ENCODE measurements around the gene TREML2. TPM values are rescaled to one million over a fixed set of nuclear protein-coding genes. Genes with fewer than 3 reads are reported as not detected.

TREML2 gene
- total RNA-seq, 1 experiment from 2014 or later = not detected

DNA sequence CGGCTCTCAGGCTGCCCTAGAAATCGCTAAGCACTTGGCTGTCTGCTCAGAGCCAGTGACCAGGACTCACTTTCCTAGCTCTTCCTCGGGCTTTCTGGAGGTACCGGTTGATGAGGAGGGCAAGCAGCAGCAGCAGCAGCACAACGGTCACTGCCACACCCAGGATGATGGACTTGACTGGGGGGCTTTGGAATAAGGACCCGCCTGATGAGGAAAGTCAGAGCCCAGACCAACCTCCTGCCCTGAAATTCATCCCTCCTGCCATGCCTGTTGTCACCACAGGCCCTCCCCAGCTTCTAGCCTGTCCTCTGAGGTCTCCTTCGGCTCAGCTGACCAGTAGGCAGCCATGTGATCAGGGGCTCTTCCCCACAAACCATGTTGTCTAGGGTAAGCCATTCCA lies 16.2 kb downstream of the TREML2 start:
- in situ Hi-C loops (cut with HindIII; ENCODE audit: low pct_unique_long_range_greater_than_20kb, low sequenced_read_pairs) = no loop called here
- DNase-seq (ENCODE audit: low read depth) = no peak

DNA sequence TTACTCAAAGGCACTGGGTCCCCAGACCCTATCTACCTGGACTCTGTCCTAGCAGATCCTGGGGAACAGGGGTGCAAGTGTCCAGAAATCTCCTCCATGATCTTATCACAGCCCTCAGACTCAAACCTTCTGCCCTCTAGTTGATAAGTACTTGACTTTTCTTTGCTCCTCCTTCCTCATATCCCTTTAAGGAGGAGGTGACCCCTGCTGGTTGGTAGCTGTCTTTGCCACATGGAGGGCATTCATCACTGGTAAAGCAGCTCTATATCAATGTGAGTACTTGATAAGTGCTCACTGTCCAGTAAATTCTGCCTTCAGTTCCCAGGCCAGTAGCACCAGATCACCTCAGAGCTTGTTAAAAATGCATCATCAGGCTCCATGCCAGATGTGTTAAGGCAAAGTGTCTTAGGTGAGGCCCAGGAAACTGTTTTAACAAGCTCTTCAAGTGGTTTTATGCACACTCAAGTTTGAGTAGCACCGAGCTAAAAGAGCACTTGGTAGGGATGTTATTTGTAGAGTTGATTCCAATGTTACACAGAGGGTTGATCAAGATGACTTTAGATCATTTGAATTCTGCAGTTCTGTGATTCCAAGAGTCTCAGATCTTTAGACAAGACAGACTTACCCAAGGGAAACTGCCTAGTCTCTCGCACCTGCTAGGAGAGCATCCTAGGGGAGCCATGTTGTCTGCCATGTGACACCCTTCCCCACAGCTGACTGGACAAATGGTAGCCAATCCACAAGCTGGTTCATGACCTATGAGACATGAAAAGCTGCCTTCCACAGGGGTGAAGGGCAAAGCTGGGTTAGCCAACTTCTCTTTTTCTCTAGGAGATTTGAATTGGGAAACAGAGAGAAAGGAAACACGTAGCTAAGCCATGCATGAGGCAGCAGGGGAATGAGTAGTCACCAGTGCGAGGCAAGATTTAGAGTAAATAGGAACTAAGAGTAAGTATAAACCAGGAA lies 18.6 kb downstream of the TREML2 start:
- in situ Hi-C loops (cut with HindIII; ENCODE audit: low pct_unique_long_range_greater_than_20kb, low sequenced_read_pairs) = no loop called here

DNA sequence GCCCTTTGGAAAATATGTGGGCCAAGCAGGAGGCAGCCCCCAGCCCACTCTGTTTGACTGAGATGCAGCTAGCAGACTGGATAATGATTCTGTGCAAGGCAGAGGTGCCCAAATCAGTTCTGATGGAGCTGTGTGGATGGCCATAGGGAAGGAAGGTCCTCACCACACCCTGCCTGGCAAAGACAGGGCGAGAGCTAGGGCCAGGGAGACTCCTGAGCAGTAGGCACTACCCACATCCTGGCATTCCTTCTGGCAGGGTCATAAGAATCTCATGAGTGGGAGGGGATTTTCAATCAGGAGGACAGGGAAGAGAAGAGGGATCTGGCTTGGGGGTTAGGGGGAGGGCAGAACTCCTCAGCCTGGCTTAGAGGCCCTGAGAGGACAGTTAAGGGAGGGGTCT lies 19.4 kb downstream of the TREML2 start:
- DNase-seq (ENCODE audit: low read depth) = no peak
- in situ Hi-C loops (cut with HindIII; ENCODE audit: low pct_unique_long_range_greater_than_20kb, low sequenced_read_pairs) = no loop called here

More for the DNA sequence above, 18.6 kb downstream of the TREML2 start:
- DNase-seq (ENCODE audit: low read depth) = peak; percentile 50

DNA sequence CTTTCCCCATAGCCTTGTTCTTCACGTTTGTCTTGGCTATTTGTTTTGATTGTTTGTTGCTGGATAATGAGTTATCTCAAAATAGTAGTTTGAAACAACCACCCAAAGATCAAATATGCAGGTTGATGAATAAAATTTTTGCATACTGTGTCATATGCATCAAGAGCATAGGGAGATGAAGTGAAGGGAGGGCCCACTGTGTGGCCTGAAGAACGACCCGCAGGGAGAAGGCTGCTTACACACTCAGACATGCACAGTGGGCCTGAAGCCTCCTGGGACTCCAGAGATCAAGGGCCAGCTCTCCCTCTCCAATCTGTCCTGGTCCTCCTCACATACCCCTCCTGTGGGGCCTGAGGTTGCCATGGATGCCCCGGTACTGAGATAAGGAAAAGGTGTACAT lies 21.8 kb downstream of the TREML2 start:
- DNase-seq (ENCODE audit: low read depth) = no peak
- in situ Hi-C loops (cut with HindIII; ENCODE audit: low pct_unique_long_range_greater_than_20kb, low sequenced_read_pairs) = no loop called here

DNA sequence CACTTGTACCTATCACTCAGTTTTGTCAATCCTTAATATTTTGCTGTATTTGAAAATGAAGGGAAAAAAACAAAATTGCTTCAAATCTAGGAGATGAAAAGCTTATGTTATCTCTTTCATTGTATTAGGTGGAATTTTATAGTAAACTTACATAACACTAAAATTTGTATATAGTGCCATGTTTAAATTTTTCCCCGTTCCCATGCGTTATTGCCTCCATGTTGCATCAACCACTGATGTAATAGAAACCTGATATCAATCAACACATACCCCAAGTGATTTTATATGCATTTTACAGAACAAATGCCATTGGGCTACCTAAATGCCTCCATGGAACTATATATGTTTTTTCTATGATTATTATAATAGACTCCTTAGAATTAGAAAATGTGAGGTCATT lies 23.3 kb downstream of the TREML2 start:
- in situ Hi-C loops (cut with HindIII; ENCODE audit: low pct_unique_long_range_greater_than_20kb, low sequenced_read_pairs) = no loop called here

DNA sequence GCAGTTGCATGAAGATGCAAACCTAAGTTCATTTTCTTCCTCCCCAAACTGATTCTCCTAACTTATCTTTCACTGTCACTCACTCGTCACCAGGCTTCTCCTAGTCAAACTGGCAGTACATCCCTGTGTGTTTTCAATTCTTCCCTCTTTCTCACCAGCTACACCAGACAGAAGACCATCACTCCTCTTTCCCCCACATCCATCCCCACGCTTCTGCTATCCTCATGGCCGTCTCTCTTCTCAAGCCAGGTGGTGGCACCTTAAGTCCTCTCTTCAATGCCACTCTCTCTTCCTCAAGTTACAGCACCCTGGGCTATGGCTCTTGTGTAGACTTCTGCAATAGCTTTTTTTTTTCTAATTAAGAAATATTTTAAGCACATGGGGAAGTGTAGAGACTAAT lies 23.7 kb downstream of the TREML2 start:
- DNase-seq (ENCODE audit: low read depth) = no peak
- in situ Hi-C loops (cut with HindIII; ENCODE audit: low pct_unique_long_range_greater_than_20kb, low sequenced_read_pairs) = no loop called here

More for the DNA sequence above, 23.3 kb downstream of the TREML2 start:
- DNase-seq (ENCODE audit: low read depth) = no peak

DNA sequence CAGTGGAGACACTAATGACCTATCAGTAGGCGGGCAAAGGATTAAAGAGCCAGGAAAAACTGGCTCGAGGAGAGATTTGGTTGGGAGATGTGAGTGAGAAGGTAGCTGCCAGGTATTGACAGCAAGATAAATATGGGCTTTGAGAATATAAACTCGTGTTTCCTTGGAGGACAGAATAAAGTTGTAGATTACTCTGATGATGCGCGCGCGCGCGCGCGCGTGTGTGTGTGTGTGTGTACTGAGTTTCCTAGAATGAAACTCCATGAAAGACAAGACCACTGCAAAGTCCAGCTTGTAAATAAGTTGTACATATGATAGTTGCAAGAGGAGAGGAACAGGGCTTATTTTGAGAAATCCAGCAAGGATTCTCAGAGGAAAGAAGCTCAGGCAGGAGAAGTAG lies 24.8 kb downstream of the TREML2 start:
- in situ Hi-C loops (cut with HindIII; ENCODE audit: low pct_unique_long_range_greater_than_20kb, low sequenced_read_pairs) = no loop called here
- DNase-seq (ENCODE audit: low read depth) = no peak

DNA sequence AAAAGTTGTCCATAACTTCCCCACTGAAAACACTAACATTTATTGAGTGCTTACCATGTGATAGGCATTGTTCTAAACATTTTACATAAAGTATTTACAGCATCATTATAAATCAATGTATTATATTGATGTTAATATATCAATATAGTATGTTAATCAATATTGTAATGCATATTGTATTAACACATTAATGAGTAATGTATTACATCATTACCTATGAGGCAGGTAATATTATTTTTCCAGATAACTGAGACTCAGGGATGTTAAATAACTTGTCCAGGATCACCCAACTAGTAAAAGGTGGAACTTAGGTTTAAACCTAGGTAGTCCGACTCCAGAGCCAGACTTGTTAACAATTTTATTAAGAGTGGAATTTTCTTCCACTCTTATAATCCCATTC lies 25.9 kb downstream of the TREML2 start:
- in situ Hi-C loops (cut with HindIII; ENCODE audit: low pct_unique_long_range_greater_than_20kb, low sequenced_read_pairs) = no loop called here

DNA sequence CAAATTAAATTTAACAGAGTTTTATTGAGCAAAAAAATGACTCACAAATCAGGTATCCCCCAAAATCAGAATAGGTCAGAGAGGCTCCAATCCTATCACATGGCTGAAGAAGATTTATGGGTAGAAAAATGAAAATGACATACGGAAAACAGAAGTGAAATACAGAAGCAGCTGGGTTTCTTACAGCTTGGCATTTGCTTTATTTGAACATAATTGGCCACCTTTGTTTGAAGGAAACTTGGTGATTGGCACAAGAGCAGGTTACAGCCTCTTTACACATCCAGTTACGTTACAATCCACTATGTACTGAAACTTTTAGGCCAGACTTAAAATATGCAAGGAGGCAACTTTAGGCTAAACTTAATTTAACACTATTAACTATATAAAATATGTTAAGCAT lies 26.3 kb downstream of the TREML2 start:
- in situ Hi-C loops (cut with HindIII; ENCODE audit: low pct_unique_long_range_greater_than_20kb, low sequenced_read_pairs) = no loop called here
- no peak for DNase-seq (ENCODE audit: low read depth)

More for the DNA sequence above, 25.9 kb downstream of the TREML2 start:
- DNase-seq (ENCODE audit: low read depth) = no peak

DNA sequence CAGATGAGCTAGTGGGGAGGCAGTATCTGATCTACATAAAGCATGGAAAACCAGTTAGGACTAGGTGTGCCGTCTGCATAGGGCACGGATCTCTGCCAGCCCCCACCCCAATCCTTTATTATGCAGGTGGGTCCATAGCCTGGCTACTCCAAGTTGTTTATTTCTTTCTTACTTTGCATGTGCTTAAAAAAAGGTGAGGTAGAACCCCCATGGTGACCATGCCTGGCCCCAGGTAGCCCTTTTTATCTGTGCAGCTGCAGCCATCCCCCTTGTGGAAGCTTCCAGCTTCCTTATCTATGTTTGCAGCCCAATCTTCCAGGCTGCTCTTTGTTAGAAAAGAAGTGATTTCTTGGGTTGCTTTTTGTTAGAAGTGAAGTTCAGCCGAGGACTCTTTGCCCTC lies 29.0 kb downstream of the TREML2 start:
- in situ Hi-C loops (cut with HindIII; ENCODE audit: low pct_unique_long_range_greater_than_20kb, low sequenced_read_pairs) = no loop called here
- no peak for DNase-seq (ENCODE audit: low read depth)

DNA sequence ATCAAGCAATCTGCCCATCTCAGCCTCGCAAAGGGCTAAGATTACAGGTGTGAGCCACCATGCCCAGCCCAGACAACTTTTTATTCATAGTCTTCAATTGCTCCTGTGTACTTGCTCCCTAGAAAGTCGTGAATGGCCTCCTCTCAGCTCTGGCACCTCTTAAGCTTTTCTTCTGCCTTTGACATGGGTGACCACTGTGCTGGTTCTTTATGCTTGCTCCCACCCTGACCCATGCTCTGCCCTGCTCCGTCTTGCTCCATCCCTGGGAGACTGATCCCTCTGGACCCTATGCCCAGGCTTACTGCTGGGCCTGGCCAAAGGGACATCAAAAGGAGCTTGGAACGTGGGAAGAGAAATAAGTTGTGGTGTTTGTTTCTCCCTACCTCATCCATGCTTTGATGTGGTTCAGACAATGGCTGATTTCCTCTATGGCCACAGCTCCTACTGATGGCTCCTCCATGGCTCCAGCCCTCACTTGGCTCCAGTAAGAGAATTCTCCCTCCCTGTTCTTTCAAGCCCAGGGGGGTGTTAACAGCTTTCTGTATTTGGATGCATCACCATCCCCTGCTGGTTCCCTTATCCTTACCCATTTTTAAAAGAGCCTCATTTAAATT lies 30.3 kb downstream of the TREML2 start:
- in situ Hi-C loops (cut with HindIII; ENCODE audit: low pct_unique_long_range_greater_than_20kb, low sequenced_read_pairs) = no loop called here
- no peak for DNase-seq (ENCODE audit: low read depth)

DNA sequence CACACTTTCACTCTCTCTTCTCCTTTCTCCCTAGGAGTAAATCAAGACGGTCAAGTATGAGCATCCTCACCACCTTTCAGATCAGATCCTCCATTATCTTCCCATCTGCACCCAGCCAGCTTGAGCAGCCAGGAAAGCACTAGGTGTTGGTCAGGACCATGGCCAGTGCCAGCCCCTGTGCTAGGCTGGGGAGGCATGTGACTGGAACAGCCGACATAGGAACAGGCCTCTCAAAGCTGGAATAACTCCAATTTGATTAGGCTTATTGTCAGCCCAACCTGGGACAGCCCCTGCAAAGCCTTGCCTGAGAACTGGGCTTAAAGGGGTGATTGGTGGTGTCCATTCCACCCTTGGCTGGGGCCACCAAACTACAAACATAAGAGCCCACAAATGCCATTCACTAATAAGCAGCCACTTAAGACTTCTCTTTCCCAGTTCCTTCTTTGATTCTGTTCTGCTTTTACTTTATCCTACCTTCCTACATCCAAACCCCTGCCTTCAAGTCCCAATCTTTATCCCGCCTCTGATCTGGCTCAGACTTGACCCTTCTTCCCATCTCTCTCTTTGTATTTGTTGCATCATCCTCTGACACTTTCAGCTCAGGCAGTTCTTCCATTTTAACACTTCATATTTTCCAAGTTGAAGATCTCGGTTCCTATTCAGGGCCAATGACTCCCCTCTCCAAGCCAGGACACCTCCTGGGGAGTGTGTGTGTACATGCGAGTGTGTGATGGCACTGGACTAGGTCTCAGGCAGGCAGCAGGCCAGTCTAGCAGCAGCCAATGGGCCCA lies 33.6 kb downstream of the TREML2 start:
- in situ Hi-C loops (cut with HindIII; ENCODE audit: low pct_unique_long_range_greater_than_20kb, low sequenced_read_pairs) = no loop called here
- DNase-seq (ENCODE audit: low read depth) = peak; percentile 33

DNA sequence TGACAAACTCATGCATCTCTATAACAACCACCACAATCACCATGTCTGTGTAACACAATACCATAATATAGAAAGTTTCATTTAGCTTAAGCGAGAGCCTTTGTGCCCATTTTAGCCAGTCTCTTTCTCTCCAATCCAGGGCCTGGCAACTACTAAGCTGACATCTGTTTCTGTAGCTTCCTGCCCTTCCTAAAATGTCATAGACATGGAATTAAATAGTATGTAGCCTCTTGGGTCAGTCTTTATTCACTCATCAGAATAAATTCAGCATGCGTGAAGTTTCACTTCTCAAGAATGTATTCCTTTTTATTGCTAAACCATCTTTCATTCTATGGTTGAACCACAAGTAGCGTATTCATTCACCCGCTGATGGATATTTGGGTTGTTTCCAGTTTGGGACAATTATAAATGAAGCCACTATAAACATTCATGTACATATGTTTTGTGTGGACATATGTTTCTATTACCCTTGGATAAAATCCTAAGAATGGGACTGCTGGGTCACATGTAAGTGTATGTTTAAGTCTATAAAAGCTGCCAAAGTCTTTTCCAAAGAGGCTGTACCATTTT lies 36.3 kb downstream of the TREML2 start:
- in situ Hi-C loops (cut with HindIII; ENCODE audit: low pct_unique_long_range_greater_than_20kb, low sequenced_read_pairs) = no loop called here

DNA sequence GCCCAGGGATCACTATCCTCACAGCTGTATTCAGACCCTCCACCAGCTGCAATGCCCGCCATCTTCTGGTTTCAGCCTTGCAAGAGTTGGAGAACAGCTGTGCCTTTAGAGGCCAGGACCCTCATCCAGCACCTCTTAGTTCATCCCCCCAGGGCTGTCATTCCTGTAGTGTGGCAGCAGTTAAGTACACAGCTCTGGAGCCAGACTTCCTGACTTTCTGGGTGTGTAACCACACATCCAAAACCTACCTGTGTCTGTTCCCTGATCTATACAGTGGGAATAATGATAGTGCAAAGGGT lies 37.6 kb downstream of the TREML2 start:
- in situ Hi-C loops (cut with HindIII; ENCODE audit: low pct_unique_long_range_greater_than_20kb, low sequenced_read_pairs) = no loop called here
- DNase-seq (ENCODE audit: low read depth) = no peak

More for the DNA sequence above, 36.3 kb downstream of the TREML2 start:
- DNase-seq (ENCODE audit: low read depth) = no peak

DNA sequence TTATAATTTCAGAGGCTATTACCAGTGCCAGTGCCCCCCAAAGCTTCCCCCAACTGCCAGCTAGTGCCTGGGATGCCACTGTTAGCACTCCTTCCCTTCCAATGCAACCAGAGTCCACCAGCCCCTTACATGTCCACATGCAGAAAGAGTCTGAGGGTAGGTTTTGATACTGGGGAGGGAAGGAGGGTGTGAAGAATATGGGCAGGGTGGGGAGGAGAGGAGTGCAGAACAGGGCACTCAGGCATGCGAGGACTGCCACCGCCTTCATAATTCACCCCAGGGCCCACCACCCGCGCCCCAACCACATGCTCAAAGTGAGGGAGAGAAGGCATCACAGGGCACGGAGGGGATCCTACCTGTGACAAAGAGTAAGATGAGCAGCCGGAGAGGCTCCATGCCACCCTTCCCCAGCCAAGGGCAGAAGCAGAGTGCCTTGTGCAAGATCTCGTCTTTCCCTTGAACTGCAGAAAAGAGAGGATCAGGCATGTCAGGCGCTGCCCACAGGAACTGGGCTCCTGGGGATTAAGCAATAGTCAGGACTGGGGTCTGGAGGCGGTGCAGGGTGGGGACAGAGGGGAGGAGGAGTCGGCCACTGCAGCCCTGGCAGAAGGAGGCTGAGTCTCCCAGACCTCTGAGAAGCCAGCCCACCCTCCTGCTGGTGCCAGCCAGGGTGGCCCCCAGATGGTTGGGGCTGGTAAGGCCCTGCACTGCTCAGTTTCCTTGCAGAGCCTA lies 38.1 kb downstream of the TREML2 start, which contains the start of gene TREM2:
TSS of gene TREM2 (minus strand) at position 430 of the 732 bp plus-strand sequence. CDS start at position 396, 34 bp downstream.
- in situ Hi-C loops (cut with HindIII; ENCODE audit: low pct_unique_long_range_greater_than_20kb, low sequenced_read_pairs) = no loop called here
- DNase-seq (ENCODE audit: low read depth) = no peak

DNA sequence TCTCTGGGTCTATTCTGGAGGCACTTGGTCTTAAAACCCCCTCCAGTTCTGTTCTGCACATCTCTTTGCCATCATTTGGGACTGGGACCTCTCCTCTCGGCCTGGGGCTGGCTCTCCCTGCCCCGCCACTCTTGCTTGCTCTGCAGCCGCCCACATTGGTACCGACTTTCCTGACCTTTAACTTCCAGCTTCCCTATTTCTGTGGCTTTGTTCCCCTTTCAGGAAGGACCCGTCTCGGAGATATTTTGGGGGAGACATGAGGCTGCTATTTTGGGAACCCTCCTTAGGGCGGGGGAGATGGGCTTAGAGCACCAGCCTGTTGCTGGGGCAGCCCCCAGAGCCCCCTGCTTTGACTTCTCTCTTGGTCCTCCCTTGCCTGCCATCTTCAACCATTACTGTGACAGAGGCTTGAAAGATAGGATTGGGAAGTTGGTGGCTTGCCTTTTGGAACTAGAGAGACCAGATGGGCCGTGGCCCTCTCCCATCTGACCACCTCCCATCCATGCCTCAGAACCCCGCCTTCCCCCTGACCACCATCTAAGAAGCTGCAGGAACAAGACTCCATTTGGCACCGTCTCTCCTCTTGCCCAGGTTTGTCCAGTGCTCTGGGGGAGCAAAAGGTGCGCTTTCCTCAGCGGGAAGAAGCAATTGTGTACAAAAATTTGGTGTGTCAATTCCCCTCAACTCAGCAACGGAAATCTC lies 38.9 kb downstream of the TREML2 start:
- DNase-seq (ENCODE audit: low read depth) = no peak
- in situ Hi-C loops (cut with HindIII; ENCODE audit: low pct_unique_long_range_greater_than_20kb, low sequenced_read_pairs) = no loop called here

DNA sequence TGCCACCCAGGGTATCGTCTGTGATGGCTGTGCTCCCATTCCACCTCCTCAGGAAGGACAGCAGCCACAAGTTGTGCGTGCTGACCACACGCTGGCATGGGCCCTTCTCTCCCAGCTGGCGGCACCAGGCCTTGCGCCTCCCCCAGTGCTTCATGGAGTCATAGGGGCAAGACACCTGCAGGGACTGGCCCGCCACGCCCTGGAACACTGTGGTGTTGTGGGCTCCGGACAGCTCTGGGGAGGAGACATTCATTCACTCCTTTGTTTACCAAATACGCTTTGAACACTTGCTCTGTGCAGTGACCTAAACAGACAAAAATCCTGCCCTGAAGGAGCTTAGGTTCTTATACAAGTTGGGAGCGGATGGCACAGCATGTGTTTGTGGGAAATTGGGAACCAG lies 39.6 kb downstream of the TREML2 start:
- DNase-seq (ENCODE audit: low read depth) = no peak
- in situ Hi-C loops (cut with HindIII; ENCODE audit: low pct_unique_long_range_greater_than_20kb, low sequenced_read_pairs) = no loop called here

Measured in Caki2 (cell line).